ENCODE measurements around the gene ADAMTS2. TPM values are rescaled to one million over a fixed set of nuclear protein-coding genes. Genes with fewer than 3 reads are reported as not detected.

Gene ADAMTS2
- total RNA-seq, 1 donor from 2014 or later, result 0.29 TPM

GRCh38 chr5:179115845-179116524 is 229.3 kb downstream of the ADAMTS2 start:
- TF ChIP-seq CTCF (conservative IDR thresholded peaks at IDR 0.05; ENCODE audit: low read depth, low read length), result no peak
- H3K4me3 ChIP-seq (ENCODE audit: low read depth, low read length), result no peak overlapping the region
- DNase-seq (ENCODE audit: low read depth), result no peak

- no peak for DNase-seq (ENCODE audit: low read depth)
- H3K4me3 ChIP-seq (ENCODE audit: low read depth, low read length), result no peak overlapping the region
- TF ChIP-seq CTCF (conservative IDR thresholded peaks at IDR 0.05; ENCODE audit: low read depth, low read length), result no peak
Measured at GRCh38 chr5:179115307-179115706, 230.0 kb downstream of the ADAMTS2 start.

GRCh38 chr5:179114756-179115155 is 230.5 kb downstream of the ADAMTS2 start:
- no peak for TF ChIP-seq CTCF (conservative IDR thresholded peaks at IDR 0.05; ENCODE audit: low read depth, low read length)
- no peak overlapping the region for H3K4me3 ChIP-seq (ENCODE audit: low read depth, low read length)
- no peak for DNase-seq (ENCODE audit: low read depth)

- DNase-seq (ENCODE audit: low read depth), result no peak
- TF ChIP-seq CTCF (conservative IDR thresholded peaks at IDR 0.05; ENCODE audit: low read depth, low read length), result no peak
- no peak overlapping the region for H3K4me3 ChIP-seq (ENCODE audit: low read depth, low read length)
Measured at GRCh38 chr5:179113945-179114641, 231.2 kb downstream of the ADAMTS2 start.

GRCh38 chr5:179113143-179113530 is 232.1 kb downstream of the ADAMTS2 start:
- H3K4me3 ChIP-seq (ENCODE audit: low read depth, low read length), result no peak overlapping the region
- TF ChIP-seq CTCF (conservative IDR thresholded peaks at IDR 0.05; ENCODE audit: low read depth, low read length), result no peak
- DNase-seq (ENCODE audit: low read depth), result no peak

- no peak overlapping the region for H3K4me3 ChIP-seq (ENCODE audit: low read depth, low read length)
- DNase-seq (ENCODE audit: low read depth), result no peak
- TF ChIP-seq CTCF (conservative IDR thresholded peaks at IDR 0.05; ENCODE audit: low read depth, low read length), result no peak
Measured at GRCh38 chr5:179112469-179113142, 232.7 kb downstream of the ADAMTS2 start.

Data from epithelial cell of proximal tubule (primary cell).